Bronchial epithelial cell (primary cell): Measurements from ENCODE around the gene ST6GALNAC2. TPM values are rescaled to one million over a fixed set of nuclear protein-coding genes. Genes with fewer than 3 reads are reported as not detected.
A peak's percentile ranks its signal among the peaks of the same experiment; 100 is the strongest.

ENCODE experiments used
- DNase-seq: peaks from one replicate; pipeline ENCODE4 v3.0.0-alpha.2; 2010; ENCODE audit warnings: low read depth
- FAIRE-seq: peaks from 2 replicates; lab custom pipeline; 2011; peaks lifted over from hg19 to GRCh38; lab: Jason Lieb, UNC
- H3K27me3 ChIP-seq: 2 replicates; pipeline ENCODE4 v1.5.1; 2011; ENCODE audit warnings: low read length; ENCODE audit not compliant: control insufficient read depth, insufficient read depth
- H3K36me3 ChIP-seq: 2 replicates; pipeline ENCODE4 v1.5.1; 2011; ENCODE audit warnings: low read length; ENCODE audit not compliant: control insufficient read depth, insufficient read depth
- H3K4me3 ChIP-seq: 2 replicates; pipeline ENCODE4 v1.5.1; 2011; ENCODE audit warnings: mild to moderate bottlenecking, low read depth, low read length, control low read depth
- CTCF ChIP-seq: IDR thresholded peaks from 2 replicates; pipeline ENCODE4 v1.5.1; 2011; ENCODE audit warnings: mild to moderate bottlenecking, moderate library complexity, low read length, control low read depth, inconsistent platforms; ENCODE audit not compliant: insufficient read depth, severe bottlenecking
- total RNA-seq: library from RNA; depleted of rRNA; stranded (reverse); fragments of >200 nt; gene quantifications from 2 replicates; pipeline ENCODE4 v1.2.1, GENCODE V29; 2014

The ST6GALNAC2 gene
- total RNA-seq, 1 donor from 2014 or later: 38.4 TPM

DNA sequence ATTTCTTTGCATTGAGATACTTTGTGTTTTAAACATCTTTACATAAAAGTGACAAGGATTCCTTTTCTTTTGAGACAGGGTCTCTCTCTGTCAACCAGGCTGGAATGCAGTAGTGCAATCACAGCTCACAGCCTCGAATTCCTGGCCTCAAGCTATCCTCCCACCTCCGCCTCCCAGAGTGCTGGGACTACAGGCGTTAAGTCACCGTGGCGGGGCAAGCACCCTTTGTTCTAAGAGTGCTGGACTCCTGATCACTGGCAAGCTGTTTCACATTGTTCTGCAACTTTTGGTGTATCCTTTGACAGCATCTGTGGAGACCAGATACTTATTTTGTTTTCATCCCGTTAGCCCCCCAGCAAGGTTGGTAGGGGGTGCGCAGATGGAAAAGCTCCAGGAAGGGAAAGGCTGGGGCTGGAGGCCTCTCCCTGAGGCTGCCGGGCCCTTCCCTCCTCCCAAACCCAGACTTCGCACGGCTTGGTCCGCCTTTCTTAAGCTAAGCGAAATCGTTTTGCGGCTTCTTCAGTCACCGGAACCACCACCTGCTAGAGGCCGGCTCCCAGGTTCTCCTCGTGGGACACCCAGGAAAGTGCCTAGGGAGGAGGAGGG lies 1.1 kb downstream of the ST6GALNAC2 start:
- no peaks in the 10 kb centered on the region for H3K36me3 ChIP-seq
- FAIRE-seq: no peak
- no peak for TF ChIP-seq CTCF
- DNase-seq: no peak
- H3K27me3 ChIP-seq: no peaks in the 10 kb centered on the region
- peak overlapping the region; percentile 90 for H3K4me3 ChIP-seq

DNA sequence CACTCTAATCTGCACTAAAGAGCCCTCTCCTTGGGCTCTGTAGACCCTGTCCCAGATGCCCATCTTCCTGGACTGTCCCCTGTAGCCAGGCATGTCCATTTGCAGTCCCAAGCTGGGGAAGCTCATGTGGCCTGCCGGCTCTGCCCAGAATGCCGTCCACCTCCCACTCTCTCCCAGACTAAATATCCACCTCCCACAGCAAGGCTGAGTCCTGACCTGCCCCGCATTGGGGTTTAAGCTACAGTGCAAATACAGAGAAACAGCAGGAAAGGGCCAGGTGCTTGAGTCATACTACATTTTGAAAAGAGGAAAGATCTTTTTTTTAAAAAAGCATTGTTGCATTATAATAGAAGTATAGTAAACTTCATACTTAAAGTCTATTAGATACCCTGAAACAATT lies 3.0 kb downstream of the ST6GALNAC2 start:
- peak overlapping the region; percentile 7 for H3K4me3 ChIP-seq
- H3K36me3 ChIP-seq: peaks cover 5% of the 10 kb centered on the region
- H3K27me3 ChIP-seq: no peaks in the 10 kb centered on the region
- FAIRE-seq (no peak), DNase-seq (peak; percentile 94)
- no peak for TF ChIP-seq CTCF

- H3K4me3 ChIP-seq: no peak overlapping the region
- DNase-seq: peak; percentile 91
- no peaks in the 10 kb centered on the region for H3K27me3 ChIP-seq
- H3K36me3 ChIP-seq: peaks cover 6% of the 10 kb centered on the region
- no peak for TF ChIP-seq CTCF
- no peak for FAIRE-seq
Observed at GRCh38 chr17:76581515-76581914, 4.1 kb downstream of the ST6GALNAC2 start.

- no peak for TF ChIP-seq CTCF
- Histone ChIP-seq H3K36me3 (peaks cover 21% of the 10 kb centered on the region), H3K27me3 (no peaks in the 10 kb centered on the region), H3K4me3 (no peak overlapping the region)
- FAIRE-seq (no peak), DNase-seq (no peak)
Observed at GRCh38 chr17:76579281-76579680, 6.4 kb downstream of the ST6GALNAC2 start.

DNA sequence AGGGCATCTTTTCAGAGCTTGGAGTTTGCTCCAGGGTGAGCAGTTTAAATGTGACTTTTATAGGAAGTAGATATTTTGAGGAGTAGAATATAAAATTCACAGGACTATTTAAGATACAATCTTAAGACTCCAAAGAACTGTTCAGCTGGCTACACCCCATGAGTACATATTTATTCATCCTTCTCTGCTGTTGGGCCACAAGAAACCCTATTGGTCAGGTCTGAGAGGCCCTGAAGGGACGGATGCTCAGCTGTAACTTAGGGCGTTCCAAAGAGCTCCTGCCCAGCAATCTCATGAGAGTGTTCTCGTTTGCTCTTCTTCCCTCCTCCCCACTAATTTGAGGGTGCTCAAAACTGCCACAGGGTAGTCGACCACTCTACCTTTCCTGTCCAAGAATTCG lies 7.3 kb downstream of the ST6GALNAC2 start:
- H3K4me3 ChIP-seq: no peak overlapping the region
- H3K36me3 ChIP-seq: peaks cover 28% of the 10 kb centered on the region
- H3K27me3 ChIP-seq: no peaks in the 10 kb centered on the region
- no peak for FAIRE-seq
- TF ChIP-seq CTCF: no peak
- DNase-seq: peak; percentile 90

DNA sequence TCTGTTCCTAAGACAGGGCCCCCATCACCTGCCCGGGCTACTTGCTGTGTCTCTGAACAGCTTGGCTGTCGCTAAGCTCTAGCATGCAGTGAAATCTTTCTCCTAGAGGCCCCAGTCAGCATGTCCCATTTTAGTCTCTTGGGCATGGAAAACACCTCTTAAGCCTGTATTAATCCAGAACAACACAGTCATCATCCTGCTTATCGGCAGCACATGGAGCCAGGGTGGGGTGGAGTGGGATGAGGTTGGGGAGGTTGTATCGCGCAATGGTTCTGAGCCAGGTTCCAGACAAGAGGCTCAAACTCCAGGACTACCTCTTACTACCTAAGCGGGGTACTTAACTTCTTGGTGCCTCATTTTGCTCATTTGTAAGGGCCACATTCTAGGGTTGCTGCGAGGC lies 7.8 kb downstream of the ST6GALNAC2 start:
- FAIRE-seq: no peak
- Histone ChIP-seq H3K27me3 (no peaks in the 10 kb centered on the region), H3K36me3 (peaks cover 32% of the 10 kb centered on the region), H3K4me3 (no peak overlapping the region)
- no peak for TF ChIP-seq CTCF
- no peak for DNase-seq
